ENCODE results near the gene PC.
"Not testable (repeated sequence)": the region's sequence is repeated elsewhere in the genome, so short reads cannot be mapped to it uniquely, and the experiment has no call there.

Gene PC

GRCh38 chr11:66845143-66845875 is 112.9 kb downstream of the PC start:
- CTCF ChIA-PET = no interaction called here
- Mint-ChIP-seq H3K4me3 (peak overlapping the region; percentile 84), H3K27ac (peak overlapping the region; percentile 56), H3K36me3 (peaks cover 13% of the 10 kb centered on the region), H3K9me3 (no peaks in the 10 kb centered on the region), H3K4me1 (peaks cover 38% of the 10 kb centered on the region), H3K27me3 (no peaks in the 10 kb centered on the region)
- no peak for DNase-seq

GRCh38 chr11:66844496-66845142 is 113.6 kb downstream of the PC start:
- peak overlapping the region; percentile 96 for H3K27ac Mint-ChIP-seq

GRCh38 chr11:66843776-66844495 is 114.2 kb downstream of the PC start:
- H3K27ac Mint-ChIP-seq = peak overlapping the region; percentile 96
- peaks cover 18% of the 10 kb centered on the region for H3K36me3 Mint-ChIP-seq
- H3K4me3 Mint-ChIP-seq = peak overlapping the region; percentile 84
- no peak for DNase-seq
- H3K4me1 Mint-ChIP-seq = peaks cover 50% of the 10 kb centered on the region
- H3K27me3 Mint-ChIP-seq = no peaks in the 10 kb centered on the region
- no peaks in the 10 kb centered on the region for H3K9me3 Mint-ChIP-seq
- CTCF ChIA-PET = interaction anchor here (1.0 to 2.6 kb wide), 4 partner anchors 8 to 166 kb away, joined by 4 to 9 read pairs (median 6); partner anchors contain the start of gene RBM4B

More at GRCh38 chr11:66844496-66845142, 113.6 kb downstream of the PC start:
- peak overlapping the region; percentile 84 for H3K4me3 Mint-ChIP-seq
- no peaks in the 10 kb centered on the region for H3K27me3 Mint-ChIP-seq
- DNase-seq = no peak
- CTCF ChIA-PET = interaction anchor here (1.9 kb wide), 1 partner anchor 11 kb away, joined by 8 read pairs; no protein-coding TSS in a partner anchor
- peaks cover 16% of the 10 kb centered on the region for H3K36me3 Mint-ChIP-seq
- peaks cover 44% of the 10 kb centered on the region for H3K4me1 Mint-ChIP-seq
- H3K9me3 Mint-ChIP-seq = no peaks in the 10 kb centered on the region

GRCh38 chr11:66842896-66843775 is 115.0 kb downstream of the PC start, which contains the start of gene RCE1:
Gene RCE1 (plus strand): TSS chr11:66843441. CDS start chr11:66843456, 15 bp downstream.
- Mint-ChIP-seq H3K4me3 (peak within 1 kb of the TSS; percentile 84), H3K27me3 (no peaks in the 10 kb centered on the region), H3K36me3 (peaks cover 19% of the 10 kb centered on the region), H3K4me1 (peaks cover 50% of the 10 kb centered on the region), H3K9me3 (no peaks in the 10 kb centered on the region), H3K27ac (peak within 1 kb of the TSS; percentile 96)
- peak; percentile 92 for DNase-seq
- CTCF ChIA-PET = interaction anchor here (1.0 to 2.6 kb wide), 7 partner anchors 9 to 165 kb away, joined by 4 to 9 read pairs (median 6); partner anchors contain the start of gene RBM4B

GRCh38 chr11:66842501-66842895 is 115.7 kb downstream of the PC start:
- H3K27me3 Mint-ChIP-seq = no peaks in the 10 kb centered on the region
- H3K4me3 Mint-ChIP-seq = peak overlapping the region; percentile 84
- DNase-seq = no peak
- peak overlapping the region; percentile 86 for H3K27ac Mint-ChIP-seq
- peaks cover 50% of the 10 kb centered on the region for H3K4me1 Mint-ChIP-seq
- CTCF ChIA-PET = interaction anchor here (1.2 to 2.6 kb wide), 8 partner anchors 8 to 164 kb away, joined by 3 to 9 read pairs (median 6); partner anchors contain the start of gene RBM4B
- H3K36me3 Mint-ChIP-seq = peaks cover 22% of the 10 kb centered on the region
- no peaks in the 10 kb centered on the region for H3K9me3 Mint-ChIP-seq

GRCh38 chr11:66841861-66842260 is 116.3 kb downstream of the PC start:
- Mint-ChIP-seq H3K27me3 (no peaks in the 10 kb centered on the region), H3K27ac (peak overlapping the region; percentile 86), H3K4me1 (peaks cover 50% of the 10 kb centered on the region), H3K9me3 (no peaks in the 10 kb centered on the region), H3K4me3 (peak overlapping the region; percentile 84), H3K36me3 (peaks cover 22% of the 10 kb centered on the region)
- CTCF ChIA-PET = interaction anchor here (1.2 to 2.6 kb wide), 7 partner anchors 8 to 163 kb away, joined by 3 to 9 read pairs (median 6); partner anchors contain the start of gene RBM4B
- no peak for DNase-seq

- CTCF ChIA-PET = no interaction called here
- Mint-ChIP-seq H3K9me3 (no peaks in the 10 kb centered on the region), H3K36me3 (peaks cover 21% of the 10 kb centered on the region), H3K4me3 (peak overlapping the region; percentile 0), H3K4me1 (peaks cover 48% of the 10 kb centered on the region), H3K27me3 (no peaks in the 10 kb centered on the region), H3K27ac (peak overlapping the region; percentile 86)
- no peak for DNase-seq
These were observed 117.7 kb downstream of the PC start for GRCh38 chr11:66840317-66841091.

- H3K27ac Mint-ChIP-seq = no peak overlapping the region
- no peaks in the 10 kb centered on the region for H3K27me3 Mint-ChIP-seq
- no peak overlapping the region for H3K4me3 Mint-ChIP-seq
- CTCF ChIA-PET = interaction anchor here (0.7 to 1.4 kb wide), 3 partner anchors 139 to 450 kb away, joined by 3 read pairs; no protein-coding TSS in a partner anchor
- H3K36me3 Mint-ChIP-seq = peaks cover 18% of the 10 kb centered on the region
- no peaks in the 10 kb centered on the region for H3K9me3 Mint-ChIP-seq
- no peak for DNase-seq
- peaks cover 22% of the 10 kb centered on the region for H3K4me1 Mint-ChIP-seq
These were observed 122.3 kb downstream of the PC start for GRCh38 chr11:66835768-66836405.

GRCh38 chr11:66834943-66835342 is 123.2 kb downstream of the PC start:
- DNase-seq = no peak
- no peaks in the 10 kb centered on the region for H3K27me3 Mint-ChIP-seq
- CTCF ChIA-PET = interaction anchor here (0.7 to 4.2 kb wide), 11 partner anchors 8 to 257 kb away, joined by 3 to 47 read pairs (median 3); partner anchors contain the start of gene RCE1
- no peak overlapping the region for H3K4me3 Mint-ChIP-seq
- peaks cover 12% of the 10 kb centered on the region for H3K4me1 Mint-ChIP-seq
- H3K9me3 Mint-ChIP-seq = no peaks in the 10 kb centered on the region
- no peak overlapping the region for H3K27ac Mint-ChIP-seq
- peaks cover 10% of the 10 kb centered on the region for H3K36me3 Mint-ChIP-seq

GRCh38 chr11:66834539-66834845 is 123.7 kb downstream of the PC start:
- no peaks in the 10 kb centered on the region for H3K9me3 Mint-ChIP-seq
- no peak for DNase-seq
- H3K27me3 Mint-ChIP-seq = no peaks in the 10 kb centered on the region
- CTCF ChIA-PET = interaction anchor here (0.8 to 4.2 kb wide), 10 partner anchors 8 to 257 kb away, joined by 3 to 47 read pairs (median 4); partner anchors contain the start of gene RCE1
- peaks cover 10% of the 10 kb centered on the region for H3K4me1 Mint-ChIP-seq
- H3K4me3 Mint-ChIP-seq = no peak overlapping the region
- peak overlapping the region; percentile 24 for H3K27ac Mint-ChIP-seq
- H3K36me3 Mint-ChIP-seq = peaks cover 10% of the 10 kb centered on the region

- not testable (repeated sequence) for DNase-seq, H3K9me3 Mint-ChIP-seq, H3K27ac Mint-ChIP-seq, H3K36me3 Mint-ChIP-seq, H3K4me3 Mint-ChIP-seq, H3K27me3 Mint-ChIP-seq, H3K4me1 Mint-ChIP-seq
- CTCF ChIA-PET = interaction anchor here (1.6 kb wide), 1 partner anchor 245 kb away, joined by 4 read pairs; no protein-coding TSS in a partner anchor
These were observed 133.6 kb downstream of the PC start for GRCh38 chr11:66824573-66824972.

- H3K36me3 Mint-ChIP-seq = peaks cover 3% of the 10 kb centered on the region
- H3K27ac Mint-ChIP-seq = no peak overlapping the region
- no peak for DNase-seq
- no peaks in the 10 kb centered on the region for H3K27me3 Mint-ChIP-seq
- CTCF ChIA-PET = interaction anchor here (1.6 kb wide), 1 partner anchor 244 kb away, joined by 4 read pairs; no protein-coding TSS in a partner anchor
- H3K4me3 Mint-ChIP-seq = no peak overlapping the region
- no peaks in the 10 kb centered on the region for H3K9me3 Mint-ChIP-seq
- no peaks in the 10 kb centered on the region for H3K4me1 Mint-ChIP-seq
These were observed 134.5 kb downstream of the PC start for GRCh38 chr11:66823700-66824099.
